T-helper 17 cell (primary cell): Measurements from ENCODE around the gene SPATA7. TPM values are rescaled to one million over a fixed set of nuclear protein-coding genes. Genes with fewer than 3 reads are reported as not detected.

ENCODE experiments used
- ATAC-seq: fragments of 150-1000 bp; cut with Tn5 transposase; 2 replicates; pipeline ENCODE4 v1.10.0; 2021; ENCODE audit warnings: mild to moderate bottlenecking, moderate library complexity
- DNase-seq, 3 donors: peaks; one replicate each; pipeline versions ENCODE4 v3.0.0 to v3.0.0-alpha.2; 2020 to 2021
- H3K9me3 ChIP-seq: one replicate; pipeline ENCODE4 v1.7.0; 2013; ENCODE audit warnings: low read length, mild to moderate bottlenecking; ENCODE audit not compliant: control insufficient read depth, poor library complexity, severe bottlenecking
- H3K27ac Mint-ChIP-seq: one replicate; pipeline ENCODE4 v1.8.0; 2022; ENCODE audit warnings: mild to moderate bottlenecking, moderate library complexity, mixed read lengths
- H3K27me3 Mint-ChIP-seq: one replicate; pipeline ENCODE4 v1.8.0; 2022; ENCODE audit warnings: mixed read lengths
- H3K36me3 Mint-ChIP-seq: one replicate; pipeline ENCODE4 v1.8.0; 2022; ENCODE audit warnings: low read depth, mixed read lengths
- H3K4me1 Mint-ChIP-seq: one replicate; pipeline ENCODE4 v1.8.0; 2022; ENCODE audit warnings: mild to moderate bottlenecking, mixed read lengths
- H3K4me3 Mint-ChIP-seq: one replicate; pipeline ENCODE4 v1.8.0; 2022; ENCODE audit warnings: mild to moderate bottlenecking, moderate library complexity, mixed read lengths
- total RNA-seq, 4 donors: library from RNA in 2 of 4; stranded (reverse) in 2 of 4; gene quantifications; one replicate each; pipeline ENCODE4 v1.2.3 and lab custom pipeline; 2022 to 2026

SPATA7 gene
- total RNA-seq, 2 donors from 2014 or later, result 5.5 to 5.7 TPM

GRCh38 chr14:88477513-88478250 is 92.2 kb downstream of the SPATA7 start:
- Mint-ChIP-seq H3K27ac (no peak overlapping the region), H3K4me3 (no peak overlapping the region), H3K36me3 (peaks cover 5% of the 10 kb centered on the region), H3K27me3 (peaks cover 17% of the 10 kb centered on the region), H3K4me1 (peaks cover 3% of the 10 kb centered on the region)
- no peak for DNase-seq
- no peaks in the 10 kb centered on the region for H3K9me3 ChIP-seq
- no peak for ATAC-seq

DNA sequence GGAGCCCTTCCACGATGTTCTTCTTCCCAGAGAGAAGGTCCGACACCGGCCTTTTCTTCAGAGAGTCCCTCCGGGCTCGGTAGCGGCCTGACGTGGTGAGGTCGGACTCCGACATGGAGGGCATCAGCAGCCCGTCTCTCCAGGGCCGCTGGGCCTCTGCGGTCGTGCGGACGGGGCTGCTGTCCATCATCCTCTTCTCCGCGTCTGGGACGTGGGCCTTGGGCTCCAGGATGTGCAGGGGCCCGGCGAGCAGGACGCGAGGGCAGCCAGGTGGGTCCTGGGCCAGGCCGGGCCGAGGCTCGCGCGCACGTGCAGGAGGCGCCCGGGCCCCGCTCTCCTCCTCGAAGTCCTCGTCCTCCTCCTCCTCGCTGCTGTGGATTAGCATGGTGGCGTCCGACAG is 93.5 kb downstream of the SPATA7 start:
- Mint-ChIP-seq H3K36me3 (peaks cover 7% of the 10 kb centered on the region), H3K4me3 (no peak overlapping the region), H3K27ac (no peak overlapping the region), H3K4me1 (peaks cover 3% of the 10 kb centered on the region), H3K27me3 (peaks cover 29% of the 10 kb centered on the region)
- ATAC-seq (no peak), DNase-seq (no peak)
- no peaks in the 10 kb centered on the region for H3K9me3 ChIP-seq

- Mint-ChIP-seq H3K27ac (no peak overlapping the region), H3K4me3 (no peak overlapping the region), H3K4me1 (peaks cover 3% of the 10 kb centered on the region), H3K36me3 (peaks cover 7% of the 10 kb centered on the region), H3K27me3 (peaks cover 29% of the 10 kb centered on the region)
- no peak for ATAC-seq
- H3K9me3 ChIP-seq, result no peaks in the 10 kb centered on the region
- no peak for DNase-seq
These were observed 94.1 kb downstream of the SPATA7 start for GRCh38 chr14:88479574-88479987.

- peaks cover 34% of the 10 kb centered on the region for H3K27me3 Mint-ChIP-seq
- ATAC-seq, result no peak
- peak overlapping the region; percentile 5 for H3K4me3 Mint-ChIP-seq
- peaks cover 3% of the 10 kb centered on the region for H3K4me1 Mint-ChIP-seq
- H3K27ac Mint-ChIP-seq, result peak overlapping the region; percentile 8
- peaks cover 7% of the 10 kb centered on the region for H3K36me3 Mint-ChIP-seq
- DNase-seq, result no peak
- H3K9me3 ChIP-seq, result no peaks in the 10 kb centered on the region
These were observed 95.6 kb downstream of the SPATA7 start for GRCh38 chr14:88481059-88481458.

DNA sequence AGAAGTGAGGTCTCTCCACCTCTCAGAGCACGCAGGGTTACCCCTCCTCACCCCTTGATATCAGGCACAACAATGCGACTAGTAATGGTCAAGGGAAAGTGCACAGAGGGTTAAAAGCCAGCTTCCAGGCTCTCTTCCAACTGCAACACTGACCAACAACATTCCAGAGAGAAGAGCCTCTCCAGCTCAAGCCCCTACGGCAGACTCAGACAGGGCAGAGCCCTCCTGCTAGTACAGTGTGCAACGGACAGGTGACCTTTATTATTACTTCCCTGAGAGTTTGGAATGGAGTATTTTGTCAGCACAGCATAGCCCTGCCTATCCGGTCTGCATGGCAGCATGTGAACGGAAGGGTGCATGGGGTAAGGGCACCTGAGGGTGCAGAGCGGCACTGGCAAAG is 96.3 kb downstream of the SPATA7 start:
- DNase-seq (no peak), ATAC-seq (no peak)
- H3K27me3 Mint-ChIP-seq, result peaks cover 35% of the 10 kb centered on the region
- H3K4me1 Mint-ChIP-seq, result peaks cover 3% of the 10 kb centered on the region
- H3K27ac Mint-ChIP-seq, result peak overlapping the region; percentile 8
- peaks cover 7% of the 10 kb centered on the region for H3K36me3 Mint-ChIP-seq
- H3K9me3 ChIP-seq, result no peaks in the 10 kb centered on the region
- H3K4me3 Mint-ChIP-seq, result no peak overlapping the region

GRCh38 chr14:88482524-88482923 is 97.1 kb downstream of the SPATA7 start:
- Mint-ChIP-seq H3K27ac (no peak overlapping the region), H3K36me3 (peaks cover 7% of the 10 kb centered on the region), H3K4me1 (peaks cover 3% of the 10 kb centered on the region), H3K4me3 (no peak overlapping the region), H3K27me3 (peaks cover 35% of the 10 kb centered on the region)
- ATAC-seq, result no peak
- H3K9me3 ChIP-seq, result no peaks in the 10 kb centered on the region
- no peak for DNase-seq

Other genes starting within 250 kb of the SPATA7 start
- gene KCNK10, start 62.4 kb upstream of the SPATA7 start, total RNA-seq, result not detected
- not detected for gene PTPN21, start 169.3 kb downstream of the SPATA7 start, total RNA-seq
- 10 to 100 TPM; 34.5 to 41.7 TPM for gene ZC3H14, start 177.4 kb downstream of the SPATA7 start, total RNA-seq